Right kidney (tissue), 9 donors: ENCODE results near the gene PNMA8B.
"Not testable (repeated sequence)": the region's sequence is repeated elsewhere in the genome, so short reads cannot be mapped to it uniquely, and the experiment has no call there.

Experiments
- DNase-seq: peaks from one replicate; pipeline ENCODE4 v3.0.0-alpha.2; 2016
- long read RNA-seq, 8 donors: transcript quantifications; one replicate each; lab custom pipeline, GENCODE V29; 2026

PNMA8B gene
- long read RNA-seq, donor 1, full-length matches to known transcripts, result 13 of 13 reads
- long read RNA-seq, donor 1, partial matches to known transcripts, result 0 of 13 reads
- long read RNA-seq, donor 1, other reads (novel, unspliced or antisense), result 0 of 13 reads
- long read RNA-seq, donor 2, full-length matches to known transcripts, result 5 of 5 reads
- long read RNA-seq, donor 2, partial matches to known transcripts, result 0 of 5 reads
- long read RNA-seq, donor 2, other reads (novel, unspliced or antisense), result 0 of 5 reads
- long read RNA-seq, donor 3, full-length matches to known transcripts, result 4 of 4 reads
- long read RNA-seq, donor 3, partial matches to known transcripts, result 0 of 4 reads
- long read RNA-seq, donor 3, other reads (novel, unspliced or antisense), result 0 of 4 reads
- long read RNA-seq, donor 4, full-length matches to known transcripts, result 14 of 14 reads
- long read RNA-seq, donor 4, partial matches to known transcripts, result 0 of 14 reads
- long read RNA-seq, donor 4, other reads (novel, unspliced or antisense), result 0 of 14 reads
- long read RNA-seq, donor 5, full-length matches to known transcripts, result 3 of 3 reads
- long read RNA-seq, donor 5, partial matches to known transcripts, result 0 of 3 reads
- long read RNA-seq, donor 5, other reads (novel, unspliced or antisense), result 0 of 3 reads
- long read RNA-seq, donor 6, full-length matches to known transcripts, result 14 of 14 reads
- long read RNA-seq, donor 6, partial matches to known transcripts, result 0 of 14 reads
- long read RNA-seq, donor 6, other reads (novel, unspliced or antisense), result 0 of 14 reads
- long read RNA-seq, donor 7, full-length matches to known transcripts, result 19 of 19 reads
- long read RNA-seq, donor 7, partial matches to known transcripts, result 0 of 19 reads
- long read RNA-seq, donor 7, other reads (novel, unspliced or antisense), result 0 of 19 reads
- long read RNA-seq, donor 8, full-length matches to known transcripts, result 8 of 8 reads
- long read RNA-seq, donor 8, partial matches to known transcripts, result 0 of 8 reads
- long read RNA-seq, donor 8, other reads (novel, unspliced or antisense), result 0 of 8 reads

- peak; percentile 88 for DNase-seq
These were observed at the start of gene PNMA8B for GRCh38 chr19:46495786-46496099. Gene PNMA8B, minus strand, starts transcription at chr19:46495867. Its CDS starts 402 bp downstream, at chr19:46495465.

- DNase-seq, result no peak
These were observed 49.0 kb upstream of the PNMA8B start for GRCh38 chr19:46544651-46545050.

- DNase-seq, result peak; percentile 68
These were observed 47.0 kb upstream of the PNMA8B start for GRCh38 chr19:46542428-46543230.

- DNase-seq, result no peak
These were observed 41.8 kb upstream of the PNMA8B start for GRCh38 chr19:46537136-46538097.

- DNase-seq, result no peak
These were observed 40.7 kb upstream of the PNMA8B start for GRCh38 chr19:46536391-46536790.

- no peak for DNase-seq
These were observed 38.0 kb upstream of the PNMA8B start for GRCh38 chr19:46533621-46534081.

- no peak for DNase-seq
These were observed 37.5 kb upstream of the PNMA8B start for GRCh38 chr19:46533078-46533620.

- no peak for DNase-seq
These were observed 35.0 kb upstream of the PNMA8B start for GRCh38 chr19:46530636-46531035.

GRCh38 chr19:46529622-46530451 is 34.2 kb upstream of the PNMA8B start:
- no peak for DNase-seq

GRCh38 chr19:46528601-46529590 is 33.2 kb upstream of the PNMA8B start:
- no peak for DNase-seq

- not testable (repeated sequence) for DNase-seq
These were observed 31.1 kb upstream of the PNMA8B start for GRCh38 chr19:46526801-46527200.

- no peak for DNase-seq
These were observed 28.6 kb upstream of the PNMA8B start for GRCh38 chr19:46524308-46524707.

GRCh38 chr19:46522988-46523387 is 27.3 kb upstream of the PNMA8B start:
- DNase-seq, result not testable (repeated sequence)

GRCh38 chr19:46521241-46521868 is 25.7 kb upstream of the PNMA8B start:
- DNase-seq, result no peak

GRCh38 chr19:46520616-46521015 is 24.9 kb upstream of the PNMA8B start:
- no peak for DNase-seq

- no peak for DNase-seq
These were observed 21.8 kb upstream of the PNMA8B start for GRCh38 chr19:46517471-46517870.

GRCh38 chr19:46515879-46516350 is 20.2 kb upstream of the PNMA8B start:
- DNase-seq, result no peak

GRCh38 chr19:46515290-46515609 is 19.6 kb upstream of the PNMA8B start:
- DNase-seq, result no peak
